Measurements from ENCODE around the gene TOMM70. TPM values are rescaled to one million over a fixed set of nuclear protein-coding genes. Genes with fewer than 3 reads are reported as not detected.
"Not testable (repeated sequence)": the region's sequence is repeated elsewhere in the genome, so short reads cannot be mapped to it uniquely, and the experiment has no call there.

Gene TOMM70
- total RNA-seq, 1 donor from 2014 or later: 33.9 TPM

DNA sequence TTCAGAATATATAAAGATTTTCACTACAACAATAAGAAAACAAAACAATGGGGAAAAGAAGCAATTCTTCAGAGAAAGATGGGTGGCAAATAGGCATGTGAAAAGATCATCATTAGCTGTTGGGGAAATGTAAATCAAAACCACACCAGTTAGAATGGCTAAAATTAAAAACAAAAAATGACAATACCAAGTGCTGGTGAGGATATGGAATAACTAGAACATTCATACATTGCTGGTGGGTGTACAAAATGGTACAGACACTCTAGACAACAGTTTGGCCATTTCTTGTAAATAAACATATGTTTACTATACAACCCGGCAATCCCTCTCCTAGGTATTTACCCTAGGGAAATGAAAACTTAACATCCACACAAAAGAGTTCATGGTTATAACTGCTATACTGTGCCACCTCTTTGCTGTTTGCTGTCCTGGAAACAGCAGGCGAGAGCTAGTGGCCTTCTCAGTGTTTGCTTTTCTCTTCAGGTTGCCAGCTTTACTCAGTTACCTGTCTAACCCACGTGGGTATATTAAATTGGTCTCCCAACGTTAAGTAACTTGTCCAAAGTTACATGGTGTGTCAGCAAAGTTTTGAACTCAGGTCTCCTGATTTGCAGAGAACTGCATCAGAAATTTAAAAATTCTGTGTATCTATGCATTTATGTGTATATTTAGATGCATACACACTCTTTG is 70.9 kb downstream of the TOMM70 start:
- peaks cover 17% of the 10 kb centered on the region for H3K36me3 Mint-ChIP-seq (ENCODE audit: low read depth)
- H3K4me3 Mint-ChIP-seq (ENCODE audit: unreplicated experiment): no peak overlapping the region
- peaks cover 6% of the 10 kb centered on the region for H3K4me1 Mint-ChIP-seq (ENCODE audit: low read depth)
- no peak overlapping the region for H3K27ac Mint-ChIP-seq (ENCODE audit: unreplicated experiment)
- no peak for TF ChIP-seq CTCF (IDR thresholded peaks at IDR 0.05)
- DNase-seq (ENCODE audit: low spot score): no peak
- H3K9me3 Mint-ChIP-seq (ENCODE audit: low read depth): peaks cover 7% of the 10 kb centered on the region
- H3K27me3 Mint-ChIP-seq (ENCODE audit: low read depth): no peaks in the 10 kb centered on the region

GRCh38 chr3:100327377-100327776 is 73.5 kb downstream of the TOMM70 start:
- not testable (repeated sequence) for H3K4me3 Mint-ChIP-seq (ENCODE audit: unreplicated experiment); H3K9me3 Mint-ChIP-seq (ENCODE audit: low read depth); H3K4me1 Mint-ChIP-seq (ENCODE audit: low read depth); DNase-seq (ENCODE audit: low spot score); H3K27me3 Mint-ChIP-seq (ENCODE audit: low read depth); H3K27ac Mint-ChIP-seq (ENCODE audit: unreplicated experiment)
- H3K36me3 Mint-ChIP-seq (ENCODE audit: low read depth): peaks cover 18% of the 10 kb centered on the region

DNA sequence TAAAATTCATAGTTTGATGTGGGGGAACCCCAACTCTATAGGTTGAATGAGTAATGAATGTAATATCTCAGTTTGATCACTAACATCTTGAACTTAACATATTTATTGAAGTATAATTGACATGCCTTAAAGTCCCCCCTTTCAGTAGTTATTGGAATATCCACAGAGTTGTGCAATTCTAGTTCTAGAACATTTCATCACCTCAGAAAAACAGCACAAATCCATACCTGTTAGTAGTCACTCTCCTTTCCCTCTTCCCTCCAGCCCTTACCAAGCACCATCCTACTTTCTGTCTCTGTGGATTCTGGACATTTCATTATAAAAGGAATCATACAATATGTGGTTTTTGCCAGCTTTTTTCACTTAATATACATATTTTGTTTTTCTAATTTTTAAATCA is 75.1 kb downstream of the TOMM70 start:
- DNase-seq (ENCODE audit: low spot score): no peak
- Mint-ChIP-seq H3K4me1 (ENCODE audit: low read depth) (no peaks in the 10 kb centered on the region), H3K36me3 (ENCODE audit: low read depth) (peaks cover 18% of the 10 kb centered on the region), H3K27ac (ENCODE audit: unreplicated experiment) (no peak overlapping the region), H3K4me3 (ENCODE audit: unreplicated experiment) (no peak overlapping the region), H3K9me3 (ENCODE audit: low read depth) (peaks cover 7% of the 10 kb centered on the region), H3K27me3 (ENCODE audit: low read depth) (no peaks in the 10 kb centered on the region)
- TF ChIP-seq CTCF (IDR thresholded peaks at IDR 0.05): no peak

DNA sequence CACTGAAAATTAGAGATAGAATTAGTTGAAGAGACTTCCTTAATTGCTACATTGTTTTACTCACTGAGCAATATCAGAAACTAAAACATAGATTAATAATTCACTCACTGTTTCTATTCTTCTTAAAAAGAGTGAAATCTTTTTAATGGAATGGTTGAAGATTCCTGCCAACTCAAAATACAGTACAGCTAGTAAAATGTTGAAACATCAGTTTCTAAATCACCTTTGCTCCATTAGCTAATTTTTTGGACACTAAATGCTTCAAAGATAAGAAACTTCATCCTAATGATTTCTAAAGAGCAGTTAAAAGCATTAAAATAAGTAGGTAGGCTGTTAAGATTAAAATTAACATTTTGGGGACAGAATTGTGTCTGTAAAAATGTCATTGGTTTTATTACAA is 76.8 kb downstream of the TOMM70 start:
- Mint-ChIP-seq H3K27ac (ENCODE audit: unreplicated experiment) (no peak overlapping the region), H3K27me3 (ENCODE audit: low read depth) (no peaks in the 10 kb centered on the region), H3K4me1 (ENCODE audit: low read depth) (no peaks in the 10 kb centered on the region), H3K4me3 (ENCODE audit: unreplicated experiment) (no peak overlapping the region), H3K9me3 (ENCODE audit: low read depth) (peaks cover 7% of the 10 kb centered on the region), H3K36me3 (ENCODE audit: low read depth) (peaks cover 23% of the 10 kb centered on the region)
- TF ChIP-seq CTCF (IDR thresholded peaks at IDR 0.05): no peak
- no peak for DNase-seq (ENCODE audit: low spot score)

DNA sequence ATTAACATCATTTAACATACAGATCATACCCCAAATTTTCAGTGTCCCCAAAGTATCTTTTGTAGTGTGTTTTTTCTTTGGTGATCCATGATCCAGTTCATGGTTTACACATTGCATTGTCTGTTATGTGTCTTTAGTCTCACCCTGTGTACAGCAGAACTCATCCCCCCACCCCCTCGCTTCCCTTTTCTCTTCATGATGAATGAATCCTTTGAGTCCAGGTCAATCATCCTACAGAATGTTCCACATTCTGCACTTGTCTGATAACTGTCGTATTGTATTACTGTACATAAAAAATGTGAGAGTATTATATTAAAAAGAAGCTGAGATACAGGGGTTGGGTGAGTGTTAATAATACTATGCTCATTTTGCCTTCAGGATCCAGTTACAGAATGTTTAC is 80.9 kb downstream of the TOMM70 start:
- Mint-ChIP-seq H3K36me3 (ENCODE audit: low read depth) (peaks cover 7% of the 10 kb centered on the region), H3K4me3 (ENCODE audit: unreplicated experiment) (no peak overlapping the region), H3K27me3 (ENCODE audit: low read depth) (no peaks in the 10 kb centered on the region), H3K9me3 (ENCODE audit: low read depth) (no peaks in the 10 kb centered on the region), H3K4me1 (ENCODE audit: low read depth) (peaks cover 7% of the 10 kb centered on the region), H3K27ac (ENCODE audit: unreplicated experiment) (no peak overlapping the region)
- DNase-seq (ENCODE audit: low spot score): no peak
- no peak for TF ChIP-seq CTCF (IDR thresholded peaks at IDR 0.05)

DNA sequence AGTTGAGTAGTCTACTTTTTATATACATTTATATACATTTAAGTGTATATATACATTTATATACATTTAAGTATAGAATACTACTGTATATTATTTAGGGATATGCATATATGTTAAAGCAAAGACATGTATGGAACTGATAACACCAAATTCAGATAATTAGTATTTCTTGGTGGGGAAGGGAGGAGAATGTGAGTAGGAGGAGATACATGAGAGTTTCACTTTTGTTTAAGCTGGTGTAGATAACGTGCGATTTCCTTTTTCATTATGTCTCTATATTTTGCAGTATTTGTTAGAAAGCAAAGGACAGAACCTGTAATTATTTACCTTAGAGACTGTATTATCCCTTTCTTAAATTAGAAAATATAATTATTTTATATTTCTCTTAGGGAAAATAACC is 83.0 kb downstream of the TOMM70 start:
- H3K9me3 Mint-ChIP-seq (ENCODE audit: low read depth): no peaks in the 10 kb centered on the region
- H3K4me3 Mint-ChIP-seq (ENCODE audit: unreplicated experiment): no peak overlapping the region
- DNase-seq (ENCODE audit: low spot score): no peak
- no peak for TF ChIP-seq CTCF (IDR thresholded peaks at IDR 0.05)
- H3K4me1 Mint-ChIP-seq (ENCODE audit: low read depth): peaks cover 7% of the 10 kb centered on the region
- no peaks in the 10 kb centered on the region for H3K27me3 Mint-ChIP-seq (ENCODE audit: low read depth)
- no peak overlapping the region for H3K27ac Mint-ChIP-seq (ENCODE audit: unreplicated experiment)
- peaks cover 6% of the 10 kb centered on the region for H3K36me3 Mint-ChIP-seq (ENCODE audit: low read depth)
